Thyroid gland (tissue), 4 donors: Measurements from ENCODE around the gene PTTG1. TPM values are rescaled to one million over a fixed set of nuclear protein-coding genes. Genes with fewer than 3 reads are reported as not detected.

Experiments used
- DNase-seq, 2 donors: peaks; one replicate each; pipeline ENCODE4 v3.0.0-alpha.2; 2019
- H3K27ac ChIP-seq, 3 donors: fragments of 200-600 bp; sonication (generic); 1 replicate in 2 of 3; 2 replicates in 1 of 3; pipeline ENCODE4 v1.5.1; 2016 to 2019; ENCODE audit warnings: mild to moderate bottlenecking in 1 of 3, moderate library complexity in 1 of 3
- H3K27me3 ChIP-seq: fragments of 200-600 bp; sonication (generic); one replicate; pipeline ENCODE4 v1.5.1; 2019
- H3K36me3 ChIP-seq, 2 donors: fragments of 200-600 bp; sonication (generic); one replicate each; pipeline ENCODE4 v1.5.1; 2016 to 2019
- H3K4me1 ChIP-seq, 2 donors: fragments of 200-600 bp; sonication (generic); one replicate each; pipeline ENCODE4 v1.5.1; 2017 to 2019
- H3K4me3 ChIP-seq, 3 donors: fragments of 200-600 bp; sonication (generic); replicated peaks in 1 of 3; 1 replicate in 2 of 3; 2 replicates in 1 of 3; pipeline ENCODE4 v1.5.1; 2016; ENCODE audit warnings: mild to moderate bottlenecking in 1 of 3
- H3K9me3 ChIP-seq: fragments of 200-600 bp; sonication (generic); one replicate; pipeline ENCODE4 v1.5.1; 2017
- POLR2A ChIP-seq, 2 donors: fragments of 450-650 bp; IDR thresholded peaks; one replicate each; pipeline ENCODE4 v1.6.1; 2017; ENCODE audit warnings: antibody characterized with exemption in 2 of 2, mild to moderate bottlenecking in 2 of 2, moderate library complexity in 1 of 2
- WGBS, 2 donors: methylation state at CpG; one replicate each; pipeline ENCODE4 v1.1.5; 2017; 5-methylcytosine and 5-hydroxymethylcytosine counted together
- intact Hi-C: fragments of 100-400 bp; cut with DNase I; formaldehyde crosslinking; loops from one replicate; pipeline ENCODE4 v1.15.1; 2023
- total RNA-seq, 4 donors: library from RNA; depleted of rRNA; stranded (reverse); fragments of >200 nt; gene quantifications; one replicate each; pipeline ENCODE4 v1.2.3, GENCODE V29; 2016
- TF ChIP-seq, protein P1 (sequence below), 6 experiments: fragments of 200-600 bp in 3 of 6; fragments of 450-650 bp in 3 of 6; sonication (generic) in 3 of 6; IDR thresholded peaks; one replicate each; pipeline ENCODE4 v1.5.1; 2016 to 2019; ENCODE audit warnings: antibody characterized with exemption in 6 of 6, mild to moderate bottlenecking in 2 of 6, inconsistent platforms in 1 of 6, moderate library complexity in 1 of 6

Gene PTTG1
- total RNA-seq, 4 donors from 2014 or later, result 42.6 to 165 (median 79.4) TPM

DNA sequence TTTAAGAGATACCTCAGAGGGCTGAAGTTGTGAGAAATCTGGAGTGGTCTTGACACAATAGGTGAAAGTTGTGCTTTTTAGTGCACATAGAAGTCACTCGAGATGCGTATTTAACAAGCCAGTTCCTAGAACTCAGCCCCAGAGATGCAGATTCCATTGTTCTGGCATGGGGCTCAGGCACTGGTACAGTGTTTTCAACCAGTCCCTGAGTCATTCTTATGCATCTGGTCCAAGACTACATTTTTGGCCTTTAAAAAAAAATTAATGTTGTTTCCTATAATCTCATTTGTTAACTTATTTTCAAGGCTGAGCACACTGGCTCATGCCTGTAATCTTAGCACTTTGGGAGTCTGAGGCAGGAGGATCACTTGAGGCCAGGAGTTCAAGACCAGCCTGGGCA, 29.6 kb downstream of the PTTG1 start:
- Histone ChIP-seq H3K27ac (peak overlapping the region in 1 of 3 donors; percentile 86), H3K4me3 (no peak overlapping the region), H3K9me3 (no peaks in the 10 kb centered on the region), H3K4me1 (peaks cover 23 to 27% of the 10 kb centered on the region in 2 donors), H3K36me3 (no peaks in the 10 kb centered on the region), H3K27me3 (no peaks in the 10 kb centered on the region)
- WGBS, 2 donors, result 85 to 100% methylated on average over 2 of the region's 2 CpGs
- no peak for TF ChIP-seq POLR2A (IDR thresholded peaks at IDR 0.05)
- TF ChIP-seq, protein P1, sequence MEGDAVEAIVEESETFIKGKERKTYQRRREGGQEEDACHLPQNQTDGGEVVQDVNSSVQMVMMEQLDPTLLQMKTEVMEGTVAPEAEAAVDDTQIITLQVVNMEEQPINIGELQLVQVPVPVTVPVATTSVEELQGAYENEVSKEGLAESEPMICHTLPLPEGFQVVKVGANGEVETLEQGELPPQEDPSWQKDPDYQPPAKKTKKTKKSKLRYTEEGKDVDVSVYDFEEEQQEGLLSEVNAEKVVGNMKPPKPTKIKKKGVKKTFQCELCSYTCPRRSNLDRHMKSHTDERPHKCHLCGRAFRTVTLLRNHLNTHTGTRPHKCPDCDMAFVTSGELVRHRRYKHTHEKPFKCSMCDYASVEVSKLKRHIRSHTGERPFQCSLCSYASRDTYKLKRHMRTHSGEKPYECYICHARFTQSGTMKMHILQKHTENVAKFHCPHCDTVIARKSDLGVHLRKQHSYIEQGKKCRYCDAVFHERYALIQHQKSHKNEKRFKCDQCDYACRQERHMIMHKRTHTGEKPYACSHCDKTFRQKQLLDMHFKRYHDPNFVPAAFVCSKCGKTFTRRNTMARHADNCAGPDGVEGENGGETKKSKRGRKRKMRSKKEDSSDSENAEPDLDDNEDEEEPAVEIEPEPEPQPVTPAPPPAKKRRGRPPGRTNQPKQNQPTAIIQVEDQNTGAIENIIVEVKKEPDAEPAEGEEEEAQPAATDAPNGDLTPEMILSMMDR (IDR thresholded peaks at IDR 0.05), result no peak
- DNase-seq, result no peak
- intact Hi-C loops, result no loop called here

DNA sequence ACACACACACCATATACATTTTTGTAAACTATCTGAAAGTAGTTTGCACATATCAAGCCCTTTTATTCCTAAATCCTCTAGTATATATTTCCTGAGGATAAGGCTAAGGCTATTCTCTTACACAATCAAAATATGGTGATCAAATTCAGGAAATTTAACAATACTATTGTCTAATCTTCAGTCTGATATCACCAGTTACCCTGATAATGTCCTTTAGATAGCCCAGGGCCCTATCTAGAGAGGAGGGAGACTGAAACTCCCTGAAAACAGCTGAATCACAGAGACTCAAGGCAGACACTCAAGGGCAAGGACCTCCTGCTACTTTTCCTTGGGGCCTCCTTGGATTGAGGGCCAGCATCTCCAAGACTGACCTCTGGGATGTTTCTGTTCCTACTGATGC, 30.4 kb downstream of the PTTG1 start:
- intact Hi-C loops, result no loop called here
- no peaks in the 10 kb centered on the region for H3K27me3 ChIP-seq
- peak overlapping the region; percentile 73 to 88 (median 86) for H3K27ac ChIP-seq
- no peaks in the 10 kb centered on the region for H3K36me3 ChIP-seq
- no peak overlapping the region for H3K4me3 ChIP-seq
- DNase-seq, result no peak
- TF ChIP-seq, protein P1 (IDR thresholded peaks at IDR 0.05), result no peak
- TF ChIP-seq POLR2A (IDR thresholded peaks at IDR 0.05), result no peak
- H3K9me3 ChIP-seq, result no peaks in the 10 kb centered on the region
- H3K4me1 ChIP-seq, result peaks cover 26 to 31% of the 10 kb centered on the region in 2 donors

DNA sequence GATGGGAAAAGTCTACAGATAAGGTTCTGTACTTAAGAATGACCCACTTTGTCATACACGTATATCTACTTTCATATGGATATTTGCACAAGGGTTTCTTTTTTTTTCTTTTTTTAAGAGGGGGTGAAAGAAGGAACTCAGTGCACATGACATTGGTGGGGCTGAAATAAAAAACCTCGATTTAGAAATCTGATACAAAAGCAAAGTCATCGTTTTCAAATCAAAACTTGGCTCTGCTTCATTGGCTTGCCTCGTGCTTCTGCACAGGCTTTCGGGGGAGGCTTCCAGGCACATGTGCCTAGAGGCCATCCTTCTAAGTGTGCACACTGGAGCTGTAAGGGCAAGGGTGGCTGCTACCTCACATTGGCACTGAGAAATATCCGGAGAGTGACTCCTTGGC, 31.1 kb downstream of the PTTG1 start:
- Histone ChIP-seq H3K9me3 (no peaks in the 10 kb centered on the region), H3K27ac (peak overlapping the region; percentile 73 to 88 (median 86)), H3K36me3 (no peaks in the 10 kb centered on the region), H3K4me1 (peaks cover 26 to 31% of the 10 kb centered on the region in 2 donors), H3K27me3 (no peaks in the 10 kb centered on the region), H3K4me3 (no peak overlapping the region)
- no peak for TF ChIP-seq POLR2A (IDR thresholded peaks at IDR 0.05)
- TF ChIP-seq, protein P1 (IDR thresholded peaks at IDR 0.05), result no peak
- WGBS, 2 donors, result 15 to 22% methylated on average over 6 of the region's 6 CpGs
- peak; percentile 74 to 80 for DNase-seq
- intact Hi-C loops, result no loop called here

DNA sequence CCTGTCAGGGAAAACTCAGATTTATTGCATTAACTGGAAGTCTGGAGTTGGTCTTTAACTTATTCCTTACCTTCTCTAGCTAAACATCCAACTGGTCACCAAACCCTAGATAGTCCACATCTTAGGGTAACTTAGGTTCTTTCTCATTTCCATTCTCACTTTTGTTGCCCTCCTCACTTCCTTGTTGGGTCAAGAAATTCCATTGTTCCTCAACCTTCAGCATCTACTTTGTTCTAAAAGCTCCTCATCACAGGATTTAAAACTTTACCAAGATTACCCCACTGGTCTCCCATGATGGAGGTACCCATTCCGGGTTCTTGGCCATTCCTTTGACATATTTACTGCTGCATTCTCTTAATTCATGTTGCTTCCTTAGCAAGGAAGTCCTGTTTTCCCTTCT, 32.1 kb downstream of the PTTG1 start:
- Histone ChIP-seq H3K4me1 (peaks cover 26 to 31% of the 10 kb centered on the region in 2 donors), H3K27me3 (no peaks in the 10 kb centered on the region), H3K4me3 (no peak overlapping the region), H3K9me3 (no peaks in the 10 kb centered on the region), H3K27ac (peak overlapping the region; percentile 72 to 88 (median 86)), H3K36me3 (no peaks in the 10 kb centered on the region)
- DNase-seq, result no peak
- TF ChIP-seq POLR2A (IDR thresholded peaks at IDR 0.05), result no peak
- TF ChIP-seq, protein P1 (IDR thresholded peaks at IDR 0.05), result no peak
- WGBS, 2 donors, result 87 to 93% methylated on average over 1 of the region's 1 CpG
- intact Hi-C loops, result no loop called here

DNA sequence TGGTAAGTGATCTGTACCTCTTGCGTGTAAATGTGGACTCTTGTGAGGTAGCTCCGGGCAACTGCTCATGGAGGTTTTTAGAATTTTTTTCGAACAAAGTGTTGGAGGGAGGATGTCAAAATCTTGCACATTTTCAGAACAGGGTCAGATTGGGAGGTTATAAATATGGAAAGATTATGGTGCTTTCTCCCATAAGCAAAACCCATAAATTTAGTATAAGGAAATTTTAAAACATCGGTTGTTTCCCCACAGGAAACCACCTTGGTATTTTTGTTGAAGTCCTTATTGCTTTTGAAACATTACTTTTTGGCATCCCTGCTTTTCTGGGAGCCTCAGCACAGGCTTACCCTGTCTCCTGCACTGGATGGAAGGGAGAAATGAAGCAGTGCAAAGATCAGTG, 33.9 kb downstream of the PTTG1 start:
- Histone ChIP-seq H3K27me3 (no peaks in the 10 kb centered on the region), H3K36me3 (no peaks in the 10 kb centered on the region), H3K4me3 (no peak overlapping the region), H3K27ac (peak overlapping the region in 1 of 3 donors; percentile 15), H3K4me1 (peaks cover 31 to 32% of the 10 kb centered on the region in 2 donors), H3K9me3 (no peaks in the 10 kb centered on the region)
- no peak for DNase-seq
- intact Hi-C loops, result no loop called here
- TF ChIP-seq POLR2A (IDR thresholded peaks at IDR 0.05), result no peak
- TF ChIP-seq, protein P1 (IDR thresholded peaks at IDR 0.05), result no peak
- 85 to 91% methylated on average over 4 of the region's 4 CpGs for WGBS, 2 donors
